GM21737 (cell line): Measurements from ENCODE around the gene SLC24A3.

Experiments used
- ATAC-seq: cut with Tn5 transposase; IDR thresholded peaks from one replicate; pipeline ENCODE4 v1.9.1; 2021; ENCODE audit warnings: mild to moderate bottlenecking, moderate library complexity; ENCODE audit not compliant: unreplicated experiment

SLC24A3 gene

GRCh38 chr20:19212469-19212815 is at the start of gene SLC24A3:
TSS of gene SLC24A3 (plus strand) at chr20:19212642.
- no peak for ATAC-seq

GRCh38 chr20:19170148-19170547 is 42.3 kb upstream of the SLC24A3 start:
- ATAC-seq, result no peak

GRCh38 chr20:19172637-19173036 is 39.8 kb upstream of the SLC24A3 start:
- no peak for ATAC-seq

GRCh38 chr20:19176470-19177052 is 35.9 kb upstream of the SLC24A3 start:
- ATAC-seq, result no peak

- no peak for ATAC-seq
These were observed 30.9 kb upstream of the SLC24A3 start for GRCh38 chr20:19181552-19181951.

- no peak for ATAC-seq
These were observed 27.4 kb upstream of the SLC24A3 start for GRCh38 chr20:19185083-19185482.

- ATAC-seq, result no peak
These were observed 19.1 kb upstream of the SLC24A3 start for GRCh38 chr20:19193349-19193748.

- ATAC-seq, result no peak
These were observed 6.5 kb upstream of the SLC24A3 start for GRCh38 chr20:19205981-19206396.

GRCh38 chr20:19207541-19207940 is 4.9 kb upstream of the SLC24A3 start:
- ATAC-seq, result no peak

- no peak for ATAC-seq
These were observed 1.9 kb upstream of the SLC24A3 start for GRCh38 chr20:19210391-19211155.

GRCh38 chr20:19211252-19211651 is 1.2 kb upstream of the SLC24A3 start:
- ATAC-seq, result no peak

GRCh38 chr20:19211661-19212468 is 577 bp upstream of the SLC24A3 start:
- ATAC-seq, result no peak

GRCh38 chr20:19212821-19213502 is 520 bp downstream of the SLC24A3 start:
- no peak for ATAC-seq

GRCh38 chr20:19213946-19214490 is 1.6 kb downstream of the SLC24A3 start:
- no peak for ATAC-seq

GRCh38 chr20:19218411-19218810 is 6.0 kb downstream of the SLC24A3 start:
- no peak for ATAC-seq

GRCh38 chr20:19222520-19223040 is 10.1 kb downstream of the SLC24A3 start:
- ATAC-seq, result no peak

GRCh38 chr20:19223640-19224039 is 11.2 kb downstream of the SLC24A3 start:
- ATAC-seq, result no peak

GRCh38 chr20:19231359-19232035 is 19.1 kb downstream of the SLC24A3 start:
- no peak for ATAC-seq

- no peak for ATAC-seq
These were observed 20.8 kb downstream of the SLC24A3 start for GRCh38 chr20:19232997-19233794.
